H1 (cell line): ENCODE results near the gene BICRAL. TPM values are rescaled to one million over a fixed set of nuclear protein-coding genes. Genes with fewer than 3 reads are reported as not detected.
"Not testable (repeated sequence)": the region's sequence is repeated elsewhere in the genome, so short reads cannot be mapped to it uniquely, and the experiment has no call there.

ENCODE experiments used
- CTCF ChIA-PET: fragments of 300-600 bp; sonication (Branson Sonifier 250); formaldehyde crosslinking; loops from one replicate; lab custom pipeline; 2021; ENCODE audit not compliant: partially characterized antibody; lab: Charles Lee
- POLR2A ChIA-PET: fragments of 300-600 bp; sonication (Branson Sonifier 250); formaldehyde crosslinking; loops from one replicate; lab custom pipeline; 2021; ENCODE audit warnings: inconsistent platforms; ENCODE audit not compliant: partially characterized antibody; lab: Charles Lee
- DNase-seq, 2 experiments: peaks; one replicate each; pipeline versions ENCODE4 v3.0.0 to v3.0.0-alpha.2; 2010 to 2022; ENCODE audit warnings: low spot score in 2 of 2, low read depth in 1 of 2, mixed read lengths in 1 of 2
- FAIRE-seq: peaks from 2 replicates; lab custom pipeline; 2011; peaks lifted over from hg19 to GRCh38; lab: Jason Lieb, UNC
- H2AFZ ChIP-seq: 2 replicates; pipeline ENCODE4 v1.8.1; 2012; ENCODE audit warnings: low read length, inconsistent platforms
- H2AK5ac ChIP-seq: 2 replicates; pipeline ENCODE4 v1.6.1; 2013; ENCODE audit warnings: low read depth, low read length
- H2BK120ac ChIP-seq: replicated peaks from 2 replicates; pipeline ENCODE3; 2013; ENCODE audit warnings: low read depth, low read length, inconsistent platforms
- H2BK12ac ChIP-seq: 2 replicates; pipeline ENCODE4 v1.6.1; 2013; ENCODE audit warnings: low read depth, low read length
- H2BK15ac ChIP-seq: 2 replicates; pipeline ENCODE4 v1.6.1; 2013; ENCODE audit warnings: low read length
- H2BK20ac ChIP-seq: 2 replicates; pipeline ENCODE4 v1.6.1; 2013; ENCODE audit warnings: low read length
- H2BK5ac ChIP-seq: 2 replicates; pipeline ENCODE4 v1.6.1; 2013; ENCODE audit warnings: low read depth, low read length
- H3K14ac ChIP-seq: 2 replicates; pipeline ENCODE4 v1.6.1; 2013; ENCODE audit warnings: inconsistent platforms; ENCODE audit not compliant: insufficient read length
- H3K18ac ChIP-seq: 2 replicates; pipeline ENCODE4 v1.6.1; 2013; ENCODE audit warnings: low read length; ENCODE audit errors: extremely low read depth
- H3K23ac ChIP-seq: 2 replicates; pipeline ENCODE4 v1.6.1; 2013; ENCODE audit warnings: inconsistent platforms; ENCODE audit not compliant: insufficient read length
- H3K23me2 ChIP-seq: 2 replicates; pipeline ENCODE4 v1.6.1; 2013; ENCODE audit warnings: low read depth, low read length
- H3K27ac ChIP-seq: 2 replicates; pipeline ENCODE4 v1.6.1; 2011; ENCODE audit warnings: low read depth, low read length, inconsistent platforms
- H3K27me3 ChIP-seq, 4 experiments: replicated peaks in 1 of 4; 1 replicate in 1 of 4; 2 replicates in 3 of 4; pipeline versions ENCODE4 v1.6.1 to v1.8.1; 2011 to 2013; ENCODE audit warnings: low read length in 3 of 4, mild to moderate bottlenecking in 3 of 4, inconsistent platforms in 2 of 4, mixed read lengths in 2 of 4, moderate library complexity in 1 of 4; ENCODE audit not compliant: control insufficient read depth in 3 of 4, insufficient read depth in 3 of 4; ENCODE audit errors: extremely low read depth in 1 of 4
- H3K36me3 ChIP-seq, 4 experiments: 2 replicates each; pipeline versions ENCODE4 v1.6.1 to v1.8.1; 2011 to 2013; ENCODE audit warnings: mild to moderate bottlenecking in 4 of 4, low read length in 3 of 4, moderate library complexity in 2 of 4, control low read depth in 1 of 4, inconsistent platforms in 1 of 4; ENCODE audit not compliant: insufficient read depth in 4 of 4, control insufficient read depth in 2 of 4
- H3K4ac ChIP-seq: replicated peaks from 2 replicates; pipeline ENCODE3; 2013; ENCODE audit warnings: low read length, low read depth, mixed read lengths, inconsistent platforms; ENCODE audit not compliant: insufficient read length
- H3K4me1 ChIP-seq, 4 experiments: replicated peaks in 1 of 4; 1 replicate in 1 of 4; 2 replicates in 3 of 4; pipeline versions ENCODE4 v1.6.1 to v1.8.1; 2011 to 2013; ENCODE audit warnings: low read length in 3 of 4, inconsistent platforms in 2 of 4, mixed read lengths in 1 of 4; ENCODE audit not compliant: insufficient read depth in 4 of 4, control insufficient read depth in 3 of 4
- H3K4me2 ChIP-seq, 2 experiments: 2 replicates each; pipeline versions ENCODE4 v1.6.1 to v1.8.1; 2011 to 2013; ENCODE audit warnings: low read depth in 2 of 2, low read length in 2 of 2, control low read depth in 1 of 2, inconsistent platforms in 1 of 2, mild to moderate bottlenecking in 1 of 2; ENCODE audit not compliant: insufficient read depth in 1 of 2
- H3K4me3 ChIP-seq, 4 experiments: fragments of 200-600, 300-600 bp in 1 of 4; sonication (generic), shearing (Covaris generic), sonication (Bioruptor Twin) in 1 of 4; 2 replicates each; pipeline versions ENCODE4 v1.5.1 to v1.8.1; 2011 to 2016; ENCODE audit warnings: low read length in 4 of 4, low read depth in 3 of 4, control low read depth in 2 of 4, inconsistent platforms in 2 of 4, mild to moderate bottlenecking in 2 of 4, mixed read lengths in 1 of 4, moderate library complexity in 1 of 4; ENCODE audit not compliant: insufficient read depth in 2 of 4; ENCODE audit errors: extremely low read depth in 1 of 4
- H3K56ac ChIP-seq: replicated peaks from 2 replicates; pipeline ENCODE3; 2013; ENCODE audit warnings: low read depth, mild to moderate bottlenecking, mixed read lengths, low read length, inconsistent platforms; ENCODE audit not compliant: insufficient read length
- H3K79me1 ChIP-seq: 2 replicates; pipeline ENCODE4 v1.6.1; 2013; ENCODE audit warnings: low read depth, low read length, control low read depth
- H3K79me2 ChIP-seq, 2 experiments: 2 replicates each; pipeline versions ENCODE4 v1.6.1 to v1.8.1; 2012 to 2013; ENCODE audit warnings: low read length in 2 of 2, mild to moderate bottlenecking in 2 of 2, inconsistent platforms in 1 of 2; ENCODE audit not compliant: insufficient read depth in 2 of 2, control insufficient read depth in 1 of 2
- H3K9ac ChIP-seq, 4 experiments: replicated peaks in 1 of 4; 1 replicate in 1 of 4; 2 replicates in 3 of 4; pipeline versions ENCODE4 v1.6.1 to v1.8.1; 2011 to 2013; ENCODE audit warnings: low read depth in 3 of 4, low read length in 3 of 4, control low read depth in 2 of 4, mild to moderate bottlenecking in 2 of 4, moderate library complexity in 2 of 4, inconsistent platforms in 1 of 4; ENCODE audit errors: extremely low read depth in 1 of 4
- H3K9me3 ChIP-seq, 2 experiments: 2 replicates each; pipeline versions ENCODE4 v1.6.1 to v1.8.1; 2012 to 2013; ENCODE audit warnings: mild to moderate bottlenecking in 2 of 2, moderate library complexity in 2 of 2, control low read depth in 1 of 2, inconsistent platforms in 1 of 2, low read depth in 1 of 2, low read length in 1 of 2, mixed read lengths in 1 of 2; ENCODE audit not compliant: insufficient read depth in 2 of 2
- H4K20me1 ChIP-seq, 2 experiments: replicated peaks in 1 of 2; 2 replicates each; pipeline versions ENCODE3 to v1.8.1; 2011 to 2013; ENCODE audit warnings: inconsistent platforms in 2 of 2, low read length in 2 of 2, mild to moderate bottlenecking in 1 of 2; ENCODE audit not compliant: insufficient read depth in 2 of 2, control insufficient read depth in 1 of 2
- H4K5ac ChIP-seq: 2 replicates; pipeline ENCODE4 v1.6.1; 2013; ENCODE audit warnings: low read length, low read depth, mixed read lengths, inconsistent platforms; ENCODE audit not compliant: insufficient read length
- H4K8ac ChIP-seq: 2 replicates; pipeline ENCODE4 v1.8.0; 2013; ENCODE audit warnings: mild to moderate bottlenecking, moderate library complexity, low read length, inconsistent platforms; ENCODE audit not compliant: insufficient read depth; ENCODE audit errors: extremely low read depth
- H4K91ac ChIP-seq: replicated peaks from 2 replicates; pipeline ENCODE3; 2013; ENCODE audit warnings: low read length, mixed read lengths, inconsistent platforms; ENCODE audit not compliant: insufficient read length
- KDM4A ChIP-seq: IDR thresholded peaks from one replicate; pipeline ENCODE4 v1.7.1; 2012; ENCODE audit warnings: low read depth, mild to moderate bottlenecking, moderate library complexity, low read length, inconsistent platforms; ENCODE audit not compliant: severe bottlenecking
- POLR2A ChIP-seq, 2 experiments: IDR thresholded peaks; 1 replicate in 1 of 2; 2 replicates in 1 of 2; pipeline ENCODE4 v1.6.1; 2011; ENCODE audit warnings: low read depth in 2 of 2, low read length in 2 of 2, mild to moderate bottlenecking in 2 of 2; ENCODE audit errors: control extremely low read depth in 1 of 2
- POLR2AphosphoS5 ChIP-seq: IDR thresholded peaks from 2 replicates; pipeline ENCODE4 v1.6.1; 2011; ENCODE audit warnings: low read depth, low read length
- POU5F1 ChIP-seq: IDR thresholded peaks from 2 replicates; pipeline ENCODE4 v1.6.1; 2011; ENCODE audit warnings: low read depth, mild to moderate bottlenecking, low read length, moderate library complexity
- RAD21 ChIP-seq, 2 experiments: IDR thresholded peaks in 1 of 2; conservative IDR thresholded peaks in 1 of 2; 2 replicates each; pipeline ENCODE4 v1.6.1; 2011; ENCODE audit warnings: low read depth in 2 of 2, low read length in 2 of 2, improper control_type of control experiment in 1 of 2, inconsistent platforms in 1 of 2, mild to moderate bottlenecking in 1 of 2, moderate library complexity in 1 of 2
- SP2 ChIP-seq: IDR thresholded peaks from 2 replicates; pipeline ENCODE4 v1.6.1; 2012; ENCODE audit warnings: mild to moderate bottlenecking, low read length, inconsistent platforms
- TBP ChIP-seq: IDR thresholded peaks from 2 replicates; pipeline ENCODE4 v1.6.1; 2011; ENCODE audit warnings: low read depth, low read length, improper control_type of control experiment
- WGBS, 2 experiments: shearing (Covaris generic) in 1 of 2; methylation state at CpG; one replicate each; pipeline versions ENCODE4 v1.1.6 to v1.1.7; 2013 to 2015; ENCODE audit warnings: low lambda C conversion rate in 2 of 2, mixed read lengths in 2 of 2, inconsistent platforms in 1 of 2, low coverage in 1 of 2, missing lambda C conversion rate in 1 of 2; ENCODE audit not compliant: insufficient replicate concordance in 2 of 2, insufficient coverage in 1 of 2, insufficient read length in 1 of 2; ENCODE audit errors: extremely low coverage in 1 of 2, missing lambda C conversion rate in 1 of 2; 5-methylcytosine and 5-hydroxymethylcytosine counted together
- polyA plus RNA-seq, 7 experiments: library from polyadenylated mRNA; depleted of rRNA in 3 of 7; stranded (reverse) in 5 of 7; unstranded in 2 of 7; fragments of >200 nt in 5 of 7; fragments of 200-250 nt in 2 of 7; gene quantifications; 1 replicate in 5 of 7; 2 replicates in 1 of 7; 4 replicates in 1 of 7; pipeline versions ENCODE4 v1.2.1 to v1.2.3, GENCODE V29; 2011 to 2013; ENCODE audit warnings: missing spikeins in 2 of 7, mixed read lengths in 2 of 7
- total RNA-seq: library from RNA; stranded (reverse); fragmentation: NEBNext Ultra II Directional; extraction: Animal tissue kit (Norgen Biotek cat#: 25700); gene quantifications from 2 replicates; pipeline ENCODE4 v1.2.1, GENCODE V29; 2021
- TF ChIP-seq, protein P1 (sequence below): IDR thresholded peaks from 2 replicates; pipeline ENCODE4 v1.6.1; 2011; ENCODE audit warnings: low read depth, mild to moderate bottlenecking, low read length; ENCODE audit not compliant: insufficient read depth

BICRAL gene
- total and polyA plus RNA-seq, 2 of the 8 experiments (the other 6 are each of a cell fraction or from before 2014, with no cell fraction given) = 9.4 to 12.2 TPM

- TF ChIP-seq, protein P1, sequence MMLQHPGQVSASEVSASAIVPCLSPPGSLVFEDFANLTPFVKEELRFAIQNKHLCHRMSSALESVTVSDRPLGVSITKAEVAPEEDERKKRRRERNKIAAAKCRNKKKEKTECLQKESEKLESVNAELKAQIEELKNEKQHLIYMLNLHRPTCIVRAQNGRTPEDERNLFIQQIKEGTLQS = no peak
- peak; percentile 85 for TF ChIP-seq SP2
- TF ChIP-seq POLR2AphosphoS5 = peak; percentile 96
- TF ChIP-seq KDM4A = peak; percentile 58
- peak; percentile 92 to 97 for TF ChIP-seq POLR2A (IDR thresholded peaks at IDR 0.05; ENCODE audit: control extremely low read depth in 1 of 2, low read depth in 2 of 2, low read length in 2 of 2)
- no peak for TF ChIP-seq RAD21 (IDR thresholded peaks at IDR 0.05 in 1 of 2, conservative IDR thresholded peaks at IDR 0.05 in 1 of 2; ENCODE audit: low read depth in 2 of 2, low read length in 2 of 2)
- TF ChIP-seq POU5F1 = no peak
- TF ChIP-seq TBP = peak; percentile 95
Observed at GRCh38 chr6:42879372-42880239, 97.8 kb downstream of the BICRAL start, which contains the start of gene RPL7L1 (continued).

DNA sequence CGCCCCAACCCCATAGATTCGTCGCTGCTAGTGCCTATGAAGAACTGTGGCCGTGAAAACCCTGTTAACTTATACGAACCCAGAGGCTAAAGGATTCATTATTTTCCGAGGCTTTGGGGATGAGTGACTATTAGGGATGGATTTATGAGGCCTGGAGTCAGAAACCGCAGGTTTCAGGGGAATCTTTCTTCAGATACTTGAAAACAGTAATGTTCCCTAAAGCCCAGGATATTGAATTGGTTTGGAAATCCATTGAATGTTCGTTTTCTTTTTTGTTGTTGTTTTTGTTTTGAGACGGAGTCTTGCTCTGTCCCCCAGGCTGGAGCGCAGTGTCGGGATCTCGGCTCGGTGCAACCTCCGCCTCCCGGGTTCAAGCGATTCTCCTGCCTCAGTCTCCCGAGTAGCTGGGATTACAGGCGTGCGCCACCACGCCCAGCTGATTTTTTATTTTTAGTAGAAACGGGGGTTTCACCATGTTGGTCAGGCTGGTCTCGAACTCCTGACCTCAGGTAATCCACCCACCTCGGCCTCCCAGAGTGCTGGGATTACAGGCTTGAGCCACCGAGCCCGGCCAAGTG is 98.5 kb downstream of the BICRAL start:
- Histone ChIP-seq H3K9ac (peak overlapping the region; percentile 93 to 97 (median 95)), H2BK5ac (peak overlapping the region; percentile 72), H2BK12ac (peak overlapping the region; percentile 80; the same call in 1 of the 2 replicates), H2AK5ac (peak overlapping the region; percentile 7; the same call in 1 of the 2 replicates), H3K27ac (peak overlapping the region; percentile 93), H3K18ac (peak overlapping the region; percentile 91), H3K56ac (peak overlapping the region; percentile 17), H3K4me2 (peak overlapping the region; percentile 71 to 95), H4K8ac (peak overlapping the region; percentile 99; the same call in 1 of the 2 replicates), H3K4me3 (peak overlapping the region; percentile 89 to 99 (median 97)), H4K5ac (peak overlapping the region; percentile 85), H3K36me3 (peaks cover 19 to 37% (median 32%) of the 10 kb centered on the region in 4 experiments), H3K79me2 (peaks cover 3 to 37% of the 10 kb centered on the region in 2 experiments; a peak in 3 of 4 replicates), H4K20me1 (peaks cover 3 to 13% of the 10 kb centered on the region in 2 experiments), H3K4ac (peak overlapping the region; percentile 19)
- H3K23ac ChIP-seq, FAIRE-seq, H3K14ac ChIP-seq, H2AFZ ChIP-seq, H3K9me3 ChIP-seq, H2BK120ac ChIP-seq, H3K4me1 ChIP-seq, H3K23me2 ChIP-seq, DNase-seq, H3K27me3 ChIP-seq, H2BK15ac ChIP-seq, H2BK20ac ChIP-seq, H4K91ac ChIP-seq, H3K79me1 ChIP-seq: not testable (repeated sequence)
- POLR2A ChIA-PET = interaction anchor here (0.7 to 7.2 kb wide), 35 partner anchors 10 to 333 kb away, joined by 3 to 130 read pairs (median 5); partner anchors contain the start of genes BICRAL, CNPY3, KLHDC3 and MEA1
- CTCF ChIA-PET = interaction anchor here (0.6 to 6.3 kb wide), 6 partner anchors 18 to 219 kb away, joined by 3 to 39 read pairs (median 4); no protein-coding TSS in a partner anchor
- 36% methylated on average over 25 of the region's 25 CpGs; no CpG with 5 or more reads in 1 of the 2 experiments for WGBS, 2 experiments
